WERI-Rb-1 (cell line): ENCODE data around the gene FBXO24.
"Not testable (repeated sequence)": the region's sequence is repeated elsewhere in the genome, so short reads cannot be mapped to it uniquely, and the experiment has no call there.

ENCODE experiments used
- DNase-seq: peaks from one replicate; pipeline ENCODE4 v3.0.0-alpha.2; 2020
- H3K27ac ChIP-seq: fragments of 250-450 bp; sonication (Bioruptor Pico); 2 replicates; pipeline ENCODE4 v1.5.1; 2020; ENCODE audit warnings: mild to moderate bottlenecking, moderate library complexity
- H3K27me3 ChIP-seq: fragments of 250-450 bp; sonication (Bioruptor Pico); 2 replicates; pipeline ENCODE4 v1.5.1; 2021; ENCODE audit warnings: mild to moderate bottlenecking, low read depth, moderate library complexity; ENCODE audit not compliant: insufficient read depth, severe bottlenecking
- H3K36me3 ChIP-seq: fragments of 250-450 bp; sonication (Bioruptor Pico); 2 replicates; pipeline ENCODE4 v1.5.1; 2020; ENCODE audit warnings: mild to moderate bottlenecking, moderate library complexity
- H3K4me3 ChIP-seq: 2 replicates; pipeline ENCODE4 v1.5.1; 2011; ENCODE audit warnings: low read depth, mild to moderate bottlenecking, control low read depth, low read length
- H3K9me3 ChIP-seq: fragments of 250-450 bp; sonication (Bioruptor Pico); 2 replicates; pipeline ENCODE4 v1.5.1; 2021; ENCODE audit warnings: mild to moderate bottlenecking, moderate library complexity; ENCODE audit not compliant: severe bottlenecking
- CTCF ChIP-seq: IDR thresholded peaks from 2 replicates; pipeline ENCODE4 v1.5.1; 2011; ENCODE audit warnings: low read depth, mild to moderate bottlenecking, control low read depth, inconsistent platforms, low read length

The FBXO24 gene

GRCh38 chr7:100546129-100546925 lies 39.8 kb upstream of the FBXO24 start:
- Histone ChIP-seq H3K9me3 (no peaks in the 10 kb centered on the region), H3K27me3 (no peaks in the 10 kb centered on the region), H3K36me3 (peaks cover 20% of the 10 kb centered on the region), H3K4me3 (no peak overlapping the region), H3K27ac (no peak overlapping the region)
- no peak for TF ChIP-seq CTCF
- no peak for DNase-seq

- Histone ChIP-seq H3K9me3 (no peaks in the 10 kb centered on the region), H3K4me3 (no peak overlapping the region), H3K27me3 (no peaks in the 10 kb centered on the region), H3K27ac (no peak overlapping the region), H3K36me3 (peaks cover 23% of the 10 kb centered on the region)
- TF ChIP-seq CTCF = no peak
- no peak for DNase-seq
These were observed 39.0 kb upstream of the FBXO24 start for GRCh38 chr7:100546926-100547800.

GRCh38 chr7:100547872-100548271 lies 38.3 kb upstream of the FBXO24 start:
- H3K36me3 ChIP-seq = peaks cover 26% of the 10 kb centered on the region
- H3K9me3 ChIP-seq = no peaks in the 10 kb centered on the region
- no peak overlapping the region for H3K27ac ChIP-seq
- no peak for TF ChIP-seq CTCF
- no peaks in the 10 kb centered on the region for H3K27me3 ChIP-seq
- no peak overlapping the region for H3K4me3 ChIP-seq
- no peak for DNase-seq

GRCh38 chr7:100548446-100548845 lies 37.7 kb upstream of the FBXO24 start:
- peaks cover 27% of the 10 kb centered on the region for H3K36me3 ChIP-seq
- H3K4me3 ChIP-seq, DNase-seq, H3K27me3 ChIP-seq, H3K9me3 ChIP-seq, H3K27ac ChIP-seq: not testable (repeated sequence)

- no peak for TF ChIP-seq CTCF
- no peak for DNase-seq
- Histone ChIP-seq H3K9me3 (no peaks in the 10 kb centered on the region), H3K27me3 (no peaks in the 10 kb centered on the region), H3K27ac (no peak overlapping the region), H3K36me3 (peaks cover 32% of the 10 kb centered on the region), H3K4me3 (no peak overlapping the region)
These were observed 33.6 kb upstream of the FBXO24 start for GRCh38 chr7:100552532-100552931.

- H3K27ac ChIP-seq = no peak overlapping the region
- peaks cover 32% of the 10 kb centered on the region for H3K36me3 ChIP-seq
- H3K9me3 ChIP-seq = no peaks in the 10 kb centered on the region
- H3K27me3 ChIP-seq = no peaks in the 10 kb centered on the region
- H3K4me3 ChIP-seq = no peak overlapping the region
- TF ChIP-seq CTCF = no peak
- DNase-seq = no peak
These were observed 33.1 kb upstream of the FBXO24 start for GRCh38 chr7:100553032-100553431.
